Transverse colon (tissue), 3 donors: ENCODE data around the gene VEPH1.

ENCODE experiments used
- EP300 ChIP-seq: sonication (generic); formaldehyde crosslinking; IDR thresholded peaks from one replicate; pipeline ENCODE4 v1.6.1; 2017; ENCODE audit warnings: antibody characterized with exemption, low read depth
- POLR2AphosphoS5 ChIP-seq, 3 donors: sonication (generic); formaldehyde crosslinking; IDR thresholded peaks; one replicate each; pipeline ENCODE4 v1.6.1; 2016; ENCODE audit warnings: antibody characterized with exemption in 3 of 3

DNA sequence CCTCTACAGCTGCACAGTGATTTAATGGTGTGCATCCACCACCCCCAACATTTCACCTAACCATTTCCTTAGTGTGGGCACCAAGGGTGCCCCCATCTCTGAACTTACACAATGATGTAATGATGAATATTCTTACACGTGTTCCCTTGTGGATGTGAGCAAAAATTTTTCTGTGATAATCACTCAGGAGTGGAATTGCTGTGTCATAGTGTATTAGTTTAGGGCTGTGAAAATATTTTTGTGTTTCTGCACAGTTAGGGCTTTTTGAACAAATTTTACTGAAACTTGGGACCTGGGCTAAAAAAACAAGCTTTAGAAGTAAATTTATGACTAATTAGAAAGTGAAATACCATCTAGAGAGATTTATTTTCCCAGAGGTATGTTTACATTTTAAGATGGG lies 208.7 kb downstream of the VEPH1 start:
- TF ChIP-seq EP300 (no peak), POLR2AphosphoS5 (IDR thresholded peaks at IDR 0.05) (no peak)
